H1 (cell line): ENCODE measurements around the gene KCNK4. TPM values are rescaled to one million over a fixed set of nuclear protein-coding genes. Genes with fewer than 3 reads are reported as not detected.
A peak's percentile ranks its signal among the peaks of the same experiment; 100 is the strongest.

Experiments used
- CTCF ChIA-PET: fragments of 300-600 bp; sonication (Branson Sonifier 250); formaldehyde crosslinking; loops from one replicate; lab custom pipeline; 2021; ENCODE audit not compliant: partially characterized antibody; lab: Charles Lee
- POLR2A ChIA-PET: fragments of 300-600 bp; sonication (Branson Sonifier 250); formaldehyde crosslinking; loops from one replicate; lab custom pipeline; 2021; ENCODE audit warnings: inconsistent platforms; ENCODE audit not compliant: partially characterized antibody; lab: Charles Lee
- DNase-seq, 2 experiments: peaks; one replicate each; pipeline versions ENCODE4 v3.0.0 to v3.0.0-alpha.2; 2010 to 2022; ENCODE audit warnings: low spot score in 2 of 2, low read depth in 1 of 2, mixed read lengths in 1 of 2
- FAIRE-seq: peaks from 2 replicates; lab custom pipeline; 2011; peaks lifted over from hg19 to GRCh38; lab: Jason Lieb, UNC
- H2AFZ ChIP-seq: 2 replicates; pipeline ENCODE4 v1.8.1; 2012; ENCODE audit warnings: low read length, inconsistent platforms
- H2AK5ac ChIP-seq: 2 replicates; pipeline ENCODE4 v1.6.1; 2013; ENCODE audit warnings: low read depth, low read length
- H2BK120ac ChIP-seq: replicated peaks from 2 replicates; pipeline ENCODE3; 2013; ENCODE audit warnings: low read depth, low read length, inconsistent platforms
- H2BK12ac ChIP-seq: 2 replicates; pipeline ENCODE4 v1.6.1; 2013; ENCODE audit warnings: low read depth, low read length
- H2BK15ac ChIP-seq: 2 replicates; pipeline ENCODE4 v1.6.1; 2013; ENCODE audit warnings: low read length
- H2BK20ac ChIP-seq: 2 replicates; pipeline ENCODE4 v1.6.1; 2013; ENCODE audit warnings: low read length
- H2BK5ac ChIP-seq: 2 replicates; pipeline ENCODE4 v1.6.1; 2013; ENCODE audit warnings: low read depth, low read length
- H3K14ac ChIP-seq: 2 replicates; pipeline ENCODE4 v1.6.1; 2013; ENCODE audit warnings: inconsistent platforms; ENCODE audit not compliant: insufficient read length
- H3K18ac ChIP-seq: 2 replicates; pipeline ENCODE4 v1.6.1; 2013; ENCODE audit warnings: low read length; ENCODE audit errors: extremely low read depth
- H3K23ac ChIP-seq: 2 replicates; pipeline ENCODE4 v1.6.1; 2013; ENCODE audit warnings: inconsistent platforms; ENCODE audit not compliant: insufficient read length
- H3K23me2 ChIP-seq: 2 replicates; pipeline ENCODE4 v1.6.1; 2013; ENCODE audit warnings: low read depth, low read length
- H3K27ac ChIP-seq: 2 replicates; pipeline ENCODE4 v1.6.1; 2011; ENCODE audit warnings: low read depth, low read length, inconsistent platforms
- H3K27me3 ChIP-seq, 4 experiments: replicated peaks in 1 of 4; 1 replicate in 1 of 4; 2 replicates in 3 of 4; pipeline versions ENCODE4 v1.6.1 to v1.8.1; 2011 to 2013; ENCODE audit warnings: low read length in 3 of 4, mild to moderate bottlenecking in 3 of 4, inconsistent platforms in 2 of 4, mixed read lengths in 2 of 4, moderate library complexity in 1 of 4; ENCODE audit not compliant: control insufficient read depth in 3 of 4, insufficient read depth in 3 of 4; ENCODE audit errors: extremely low read depth in 1 of 4
- H3K36me3 ChIP-seq, 4 experiments: 2 replicates each; pipeline versions ENCODE4 v1.6.1 to v1.8.1; 2011 to 2013; ENCODE audit warnings: mild to moderate bottlenecking in 4 of 4, low read length in 3 of 4, moderate library complexity in 2 of 4, control low read depth in 1 of 4, inconsistent platforms in 1 of 4; ENCODE audit not compliant: insufficient read depth in 4 of 4, control insufficient read depth in 2 of 4
- H3K4ac ChIP-seq: replicated peaks from 2 replicates; pipeline ENCODE3; 2013; ENCODE audit warnings: low read length, low read depth, mixed read lengths, inconsistent platforms; ENCODE audit not compliant: insufficient read length
- H3K4me1 ChIP-seq, 4 experiments: replicated peaks in 1 of 4; 1 replicate in 1 of 4; 2 replicates in 3 of 4; pipeline versions ENCODE4 v1.6.1 to v1.8.1; 2011 to 2013; ENCODE audit warnings: low read length in 3 of 4, inconsistent platforms in 2 of 4, mixed read lengths in 1 of 4; ENCODE audit not compliant: insufficient read depth in 4 of 4, control insufficient read depth in 3 of 4
- H3K4me2 ChIP-seq, 2 experiments: 2 replicates each; pipeline versions ENCODE4 v1.6.1 to v1.8.1; 2011 to 2013; ENCODE audit warnings: low read depth in 2 of 2, low read length in 2 of 2, control low read depth in 1 of 2, inconsistent platforms in 1 of 2, mild to moderate bottlenecking in 1 of 2; ENCODE audit not compliant: insufficient read depth in 1 of 2
- H3K4me3 ChIP-seq, 4 experiments: fragments of 200-600, 300-600 bp in 1 of 4; sonication (generic), shearing (Covaris generic), sonication (Bioruptor Twin) in 1 of 4; 2 replicates each; pipeline versions ENCODE4 v1.5.1 to v1.8.1; 2011 to 2016; ENCODE audit warnings: low read length in 4 of 4, low read depth in 3 of 4, control low read depth in 2 of 4, inconsistent platforms in 2 of 4, mild to moderate bottlenecking in 2 of 4, mixed read lengths in 1 of 4, moderate library complexity in 1 of 4; ENCODE audit not compliant: insufficient read depth in 2 of 4; ENCODE audit errors: extremely low read depth in 1 of 4
- H3K56ac ChIP-seq: replicated peaks from 2 replicates; pipeline ENCODE3; 2013; ENCODE audit warnings: low read depth, mild to moderate bottlenecking, mixed read lengths, low read length, inconsistent platforms; ENCODE audit not compliant: insufficient read length
- H3K79me1 ChIP-seq: 2 replicates; pipeline ENCODE4 v1.6.1; 2013; ENCODE audit warnings: low read depth, low read length, control low read depth
- H3K79me2 ChIP-seq, 2 experiments: 2 replicates each; pipeline versions ENCODE4 v1.6.1 to v1.8.1; 2012 to 2013; ENCODE audit warnings: low read length in 2 of 2, mild to moderate bottlenecking in 2 of 2, inconsistent platforms in 1 of 2; ENCODE audit not compliant: insufficient read depth in 2 of 2, control insufficient read depth in 1 of 2
- H3K9ac ChIP-seq, 4 experiments: replicated peaks in 1 of 4; 1 replicate in 1 of 4; 2 replicates in 3 of 4; pipeline versions ENCODE4 v1.6.1 to v1.8.1; 2011 to 2013; ENCODE audit warnings: low read depth in 3 of 4, low read length in 3 of 4, control low read depth in 2 of 4, mild to moderate bottlenecking in 2 of 4, moderate library complexity in 2 of 4, inconsistent platforms in 1 of 4; ENCODE audit errors: extremely low read depth in 1 of 4
- H3K9me3 ChIP-seq, 2 experiments: 2 replicates each; pipeline versions ENCODE4 v1.6.1 to v1.8.1; 2012 to 2013; ENCODE audit warnings: mild to moderate bottlenecking in 2 of 2, moderate library complexity in 2 of 2, control low read depth in 1 of 2, inconsistent platforms in 1 of 2, low read depth in 1 of 2, low read length in 1 of 2, mixed read lengths in 1 of 2; ENCODE audit not compliant: insufficient read depth in 2 of 2
- H4K20me1 ChIP-seq, 2 experiments: replicated peaks in 1 of 2; 2 replicates each; pipeline versions ENCODE3 to v1.8.1; 2011 to 2013; ENCODE audit warnings: inconsistent platforms in 2 of 2, low read length in 2 of 2, mild to moderate bottlenecking in 1 of 2; ENCODE audit not compliant: insufficient read depth in 2 of 2, control insufficient read depth in 1 of 2
- H4K5ac ChIP-seq: 2 replicates; pipeline ENCODE4 v1.6.1; 2013; ENCODE audit warnings: low read length, low read depth, mixed read lengths, inconsistent platforms; ENCODE audit not compliant: insufficient read length
- H4K8ac ChIP-seq: 2 replicates; pipeline ENCODE4 v1.8.0; 2013; ENCODE audit warnings: mild to moderate bottlenecking, moderate library complexity, low read length, inconsistent platforms; ENCODE audit not compliant: insufficient read depth; ENCODE audit errors: extremely low read depth
- H4K91ac ChIP-seq: replicated peaks from 2 replicates; pipeline ENCODE3; 2013; ENCODE audit warnings: low read length, mixed read lengths, inconsistent platforms; ENCODE audit not compliant: insufficient read length
- BCL11A ChIP-seq, 2 experiments: IDR thresholded peaks; one replicate each; pipeline ENCODE4 v1.6.1; 2011; ENCODE audit warnings: low read depth in 2 of 2, low read length in 2 of 2, mild to moderate bottlenecking in 2 of 2
- EGR1 ChIP-seq: IDR thresholded peaks from 2 replicates; pipeline ENCODE4 v1.6.1; 2011; ENCODE audit warnings: low read depth, low read length, borderline replicate concordance
- HDAC2 ChIP-seq, 2 experiments: fragments of 300-600 bp in 1 of 2; sonication (generic) in 1 of 2; IDR thresholded peaks; 2 replicates each; pipeline ENCODE4 v1.6.1; 2011 to 2012; ENCODE audit warnings: low read depth in 2 of 2, low read length in 2 of 2, mild to moderate bottlenecking in 2 of 2, moderate library complexity in 2 of 2, borderline replicate concordance in 1 of 2, inconsistent platforms in 1 of 2
- KDM4A ChIP-seq: IDR thresholded peaks from one replicate; pipeline ENCODE4 v1.7.1; 2012; ENCODE audit warnings: low read depth, mild to moderate bottlenecking, moderate library complexity, low read length, inconsistent platforms; ENCODE audit not compliant: severe bottlenecking
- RBBP5 ChIP-seq: IDR thresholded peaks from 2 replicates; pipeline ENCODE4 v1.7.1; 2012; ENCODE audit warnings: low read depth, mild to moderate bottlenecking, inconsistent platforms, low read length, moderate library complexity, borderline replicate concordance
- SP4 ChIP-seq: IDR thresholded peaks from 2 replicates; pipeline ENCODE4 v1.6.1; 2012; ENCODE audit warnings: low read length, inconsistent platforms
- SRF ChIP-seq: IDR thresholded peaks from 2 replicates; pipeline ENCODE4 v1.6.1; 2011; ENCODE audit warnings: mild to moderate bottlenecking, low read depth, low read length, moderate library complexity
- ZNF274 ChIP-seq: IDR thresholded peaks from 2 replicates; pipeline ENCODE4 v1.7.0; 2012; ENCODE audit warnings: low read length, borderline replicate concordance; ENCODE audit errors: extremely low read depth
- WGBS, 2 experiments: shearing (Covaris generic) in 1 of 2; methylation state at CpG; one replicate each; pipeline versions ENCODE4 v1.1.6 to v1.1.7; 2013 to 2015; ENCODE audit warnings: low lambda C conversion rate in 2 of 2, mixed read lengths in 2 of 2, inconsistent platforms in 1 of 2, low coverage in 1 of 2, missing lambda C conversion rate in 1 of 2; ENCODE audit not compliant: insufficient replicate concordance in 2 of 2, insufficient coverage in 1 of 2, insufficient read length in 1 of 2; ENCODE audit errors: extremely low coverage in 1 of 2, missing lambda C conversion rate in 1 of 2; 5-methylcytosine and 5-hydroxymethylcytosine counted together
- polyA plus RNA-seq, 7 experiments: library from polyadenylated mRNA; depleted of rRNA in 3 of 7; stranded (reverse) in 5 of 7; unstranded in 2 of 7; fragments of >200 nt in 5 of 7; fragments of 200-250 nt in 2 of 7; gene quantifications; 1 replicate in 5 of 7; 2 replicates in 1 of 7; 4 replicates in 1 of 7; pipeline versions ENCODE4 v1.2.1 to v1.2.3, GENCODE V29; 2011 to 2013; ENCODE audit warnings: missing spikeins in 2 of 7, mixed read lengths in 2 of 7
- total RNA-seq: library from RNA; stranded (reverse); fragmentation: NEBNext Ultra II Directional; extraction: Animal tissue kit (Norgen Biotek cat#: 25700); gene quantifications from 2 replicates; pipeline ENCODE4 v1.2.1, GENCODE V29; 2021
- TF ChIP-seq, protein P1 (sequence below): IDR thresholded peaks from 2 replicates; pipeline ENCODE4 v1.6.1; 2012; ENCODE audit warnings: inconsistent platforms

KCNK4 gene
- total and polyA plus RNA-seq, 2 of the 8 experiments (the other 6 are each of a cell fraction or from before 2014, with no cell fraction given) = 0.19 TPM; not detected in 1

DNA sequence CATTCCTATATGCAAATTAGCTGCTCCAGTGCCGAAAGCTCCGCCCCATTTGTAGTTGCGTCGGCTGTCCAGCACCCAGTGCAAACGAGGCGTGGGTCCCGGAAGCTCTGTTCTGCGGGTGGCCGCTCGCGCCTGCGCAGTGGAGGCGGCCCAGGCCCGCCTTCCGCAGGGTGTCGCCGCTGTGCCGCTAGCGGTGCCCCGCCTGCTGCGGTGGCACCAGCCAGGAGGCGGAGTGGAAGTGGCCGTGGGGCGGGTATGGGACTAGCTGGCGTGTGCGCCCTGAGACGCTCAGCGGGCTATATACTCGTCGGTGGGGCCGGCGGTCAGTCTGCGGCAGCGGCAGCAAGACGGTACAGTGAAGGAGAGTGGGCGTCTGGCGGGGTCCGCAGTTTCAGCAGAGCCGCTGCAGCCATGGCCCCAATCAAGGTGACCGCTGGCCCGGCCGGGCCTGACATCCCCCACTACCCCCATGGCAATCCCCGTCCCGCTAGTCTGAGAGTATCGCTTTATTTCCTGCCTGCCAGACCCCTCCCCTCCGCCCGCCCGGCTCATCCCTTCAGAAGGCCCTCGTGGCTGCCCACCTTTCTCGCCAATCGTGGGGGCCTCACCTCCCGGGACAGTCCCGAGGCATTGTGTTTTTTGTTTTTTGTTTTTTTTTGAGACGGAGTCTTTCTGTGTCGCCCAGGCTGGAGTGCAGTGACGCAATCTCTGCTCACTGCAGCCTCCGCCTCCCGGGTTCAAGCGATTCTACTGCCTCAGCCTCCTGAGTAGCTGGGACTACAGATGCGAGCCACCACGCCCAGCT is 27.1 kb downstream of the KCNK4 start, which contains the start of gene PRDX5:
PRDX5 (plus strand) TSS at position 161 of the 805 bp plus-strand sequence; CDS start at position 256, 95 bp downstream.
- Histone ChIP-seq H3K4me1 (peaks cover 1 to 12% (median 3%) of the 10 kb centered on the region in 4 experiments; a peak in 6 of 7 replicates), H3K23me2 (peaks cover 5% of the 10 kb centered on the region; the same call in 1 of the 2 replicates), H3K23ac (no peak within 1 kb of the TSS), H3K4me3 (peak within 1 kb of the TSS; percentile 73 to 80 (median 77)), H2BK15ac (peak within 1 kb of the TSS; percentile 88; the same call in 1 of the 2 replicates), H3K14ac (no peak within 1 kb of the TSS), H3K27ac (peak within 1 kb of the TSS; percentile 91), H4K20me1 (peaks cover 0 to 4% of the 10 kb centered on the region in 2 experiments), H3K36me3 (peaks cover 2 to 26% (median 15%) of the 10 kb centered on the region in 4 experiments; a peak in 7 of 8 replicates), H3K4ac (peak within 1 kb of the TSS; percentile 97), H3K18ac (peak within 1 kb of the TSS; percentile 71), H3K9ac (peak within 1 kb of the TSS; percentile 70 to 85 (median 79)), H2BK5ac (peak within 1 kb of the TSS; percentile 84), H4K91ac (peak within 1 kb of the TSS; percentile 96), H3K27me3 (no peaks in the 10 kb centered on the region), H2BK20ac (no peak within 1 kb of the TSS), H4K5ac (peak within 1 kb of the TSS; percentile 99), H2BK120ac (peak within 1 kb of the TSS; percentile 94), H2AFZ (0 out of 2 replicates have a peak within 1 kb of the TSS, but pooled peaks have one; percentile 40), H3K79me2 (peaks cover 0 to 18% of the 10 kb centered on the region in 2 experiments; a peak in 1 of 4 replicates), H4K8ac (peak within 1 kb of the TSS; percentile 97), H3K79me1 (peaks cover 7% of the 10 kb centered on the region; the same call in 1 of the 2 replicates), H2AK5ac (peak within 1 kb of the TSS; percentile 71; the same call in 1 of the 2 replicates), H2BK12ac (0 out of 2 replicates have a peak within 1 kb of the TSS, but pooled peaks have one; percentile 60), H3K9me3 (no peaks in the 10 kb centered on the region), H3K56ac (peak within 1 kb of the TSS; percentile 91), H3K4me2 (peak within 1 kb of the TSS; percentile 60 to 75)
- ChIA-PET POLR2A (interaction anchor here (0.6 to 6.6 kb wide), 27 partner anchors 8 to 248 kb away, joined by 3 to 61 read pairs (median 6); partner anchors contain the start of genes CCDC88B, DNAJC4, ESRRA and FERMT3), CTCF (interaction anchor here (0.7 to 20.8 kb wide), 16 partner anchors 12 to 371 kb away, joined by 3 to 614 read pairs (median 4); partner anchors contain the start of genes BAD, CATSPERZ, CCDC88B and NUDT22)
- FAIRE-seq = no peak
- WGBS, 2 experiments = 3% methylated on average over 59 of the region's 61 CpGs; no CpG with 5 or more reads in 1 of the 2 experiments
- DNase-seq = peak in 1 of 2 experiments; percentile 90
- TF ChIP-seq, protein P1, sequence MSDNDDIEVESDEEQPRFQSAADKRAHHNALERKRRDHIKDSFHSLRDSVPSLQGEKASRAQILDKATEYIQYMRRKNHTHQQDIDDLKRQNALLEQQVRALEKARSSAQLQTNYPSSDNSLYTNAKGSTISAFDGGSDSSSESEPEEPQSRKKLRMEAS = no peak; the same call in 1 of the 2 replicates
- TF ChIP-seq EGR1 (no peak), RBBP5 (no peak), HDAC2 (IDR thresholded peaks at IDR 0.05; ENCODE audit: borderline replicate concordance in 1 of 2, low read depth in 2 of 2, low read length in 2 of 2) (peak in 1 of 2 experiments; percentile 26; a peak in 1 of 4 replicates), ZNF274 (no peak), BCL11A (IDR thresholded peaks at IDR 0.05; ENCODE audit: low read depth in 2 of 2, low read length in 2 of 2) (no peak), SRF (no peak), SP4 (no peak; the same call in 1 of the 2 replicates), KDM4A (no peak)
